Measurements from ENCODE around the gene TM9SF1.

DNA sequence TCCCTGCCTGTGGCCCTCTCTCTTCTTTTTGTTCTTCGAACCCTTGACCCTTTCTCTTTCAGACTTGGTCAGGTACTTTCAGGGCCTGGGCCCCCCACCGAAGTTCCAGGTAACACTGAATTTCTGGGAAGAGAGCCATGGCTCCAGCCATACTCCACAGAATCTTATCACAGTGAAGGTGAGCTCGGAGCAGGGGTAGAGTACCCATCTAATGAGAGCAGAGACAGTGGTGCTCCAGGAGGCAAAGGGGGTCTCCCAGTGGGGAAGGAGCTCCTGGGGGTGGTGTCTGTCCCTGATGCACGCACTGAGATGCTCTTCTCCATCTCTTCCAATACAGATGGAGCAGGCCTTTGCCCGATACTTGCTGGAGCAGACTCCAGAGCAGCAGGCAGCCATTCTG, 29.5 kb downstream of the TM9SF1 start:
- TF ChIP-seq EP300 (IDR thresholded peaks at IDR 0.05) (no peak), POLR2A (IDR thresholded peaks at IDR 0.05) (no peak), POLR2AphosphoS5 (IDR thresholded peaks at IDR 0.05) (no peak)
- TF ChIP-seq, protein P1, sequence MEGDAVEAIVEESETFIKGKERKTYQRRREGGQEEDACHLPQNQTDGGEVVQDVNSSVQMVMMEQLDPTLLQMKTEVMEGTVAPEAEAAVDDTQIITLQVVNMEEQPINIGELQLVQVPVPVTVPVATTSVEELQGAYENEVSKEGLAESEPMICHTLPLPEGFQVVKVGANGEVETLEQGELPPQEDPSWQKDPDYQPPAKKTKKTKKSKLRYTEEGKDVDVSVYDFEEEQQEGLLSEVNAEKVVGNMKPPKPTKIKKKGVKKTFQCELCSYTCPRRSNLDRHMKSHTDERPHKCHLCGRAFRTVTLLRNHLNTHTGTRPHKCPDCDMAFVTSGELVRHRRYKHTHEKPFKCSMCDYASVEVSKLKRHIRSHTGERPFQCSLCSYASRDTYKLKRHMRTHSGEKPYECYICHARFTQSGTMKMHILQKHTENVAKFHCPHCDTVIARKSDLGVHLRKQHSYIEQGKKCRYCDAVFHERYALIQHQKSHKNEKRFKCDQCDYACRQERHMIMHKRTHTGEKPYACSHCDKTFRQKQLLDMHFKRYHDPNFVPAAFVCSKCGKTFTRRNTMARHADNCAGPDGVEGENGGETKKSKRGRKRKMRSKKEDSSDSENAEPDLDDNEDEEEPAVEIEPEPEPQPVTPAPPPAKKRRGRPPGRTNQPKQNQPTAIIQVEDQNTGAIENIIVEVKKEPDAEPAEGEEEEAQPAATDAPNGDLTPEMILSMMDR (IDR thresholded peaks at IDR 0.05) = no peak

Data from suprapubic skin (tissue), 4 donors.